ENCODE measurements around the gene TAS1R1.

Gene TAS1R1

GRCh38 chr1:6628971-6629479 lies 73.9 kb downstream of the TAS1R1 start:
- DNase-seq (ENCODE audit: low read depth in 1 of 2, low spot score in 1 of 2) = no peak
